NCI-H1105 treated with DMSO at 0.1 percent for 48 hours (cell line): ENCODE data around the gene TOMM20L.
A peak's percentile ranks its signal among the peaks of the same experiment; 100 is the strongest.

Experiments used
- DNase-seq: peaks from one replicate; lab custom pipeline; 2025; lab: John Stamatoyannopoulos, UW

The TOMM20L gene

GRCh38 chr14:58427281-58428117, 31.8 kb downstream of the TOMM20L start, which contains the start of the genes KIAA0586 and TIMM9:
KIAA0586 (plus strand) TSS chr14:58427719; CDS start chr14:58428265, 546 bp downstream.
TIMM9 (minus strand) TSS chr14:58427531; CDS start chr14:58411945, 15,586 bp downstream.
- peak; percentile 98 for DNase-seq

- DNase-seq: peak; percentile 62
Measured at GRCh38 chr14:58428118-58428683, 32.5 kb downstream of the TOMM20L start.

- no peak for DNase-seq
Measured at GRCh38 chr14:58430156-58430555, 34.4 kb downstream of the TOMM20L start.

- no peak for DNase-seq
Measured at GRCh38 chr14:58439476-58439875, 43.7 kb downstream of the TOMM20L start.

GRCh38 chr14:58444627-58445026, 48.9 kb downstream of the TOMM20L start:
- no peak for DNase-seq

- DNase-seq: no peak
Measured at GRCh38 chr14:58455593-58456265, 60.0 kb downstream of the TOMM20L start.
